Osteoblast (primary cell): Measurements from ENCODE around the gene TLE3. TPM values are rescaled to one million over a fixed set of nuclear protein-coding genes. Genes with fewer than 3 reads are reported as not detected.

Experiments used
- DNase-seq: peaks from one replicate; pipeline ENCODE4 v3.0.0; 2011; ENCODE audit warnings: low spot score, mixed read lengths; ENCODE audit not compliant: insufficient read length; ENCODE audit errors: missing footprints
- H2AFZ ChIP-seq: 2 replicates; pipeline ENCODE4 v1.6.0; 2011; ENCODE audit warnings: mild to moderate bottlenecking, low read length
- H3K27ac ChIP-seq: 2 replicates; pipeline ENCODE4 v1.5.1; 2011; ENCODE audit warnings: mild to moderate bottlenecking, low read depth, low read length, moderate library complexity
- H3K27me3 ChIP-seq: 2 replicates; pipeline ENCODE4 v1.6.0; 2012; ENCODE audit warnings: mild to moderate bottlenecking, control low read depth, inconsistent platforms, low read length, moderate library complexity; ENCODE audit not compliant: insufficient read depth
- H3K36me3 ChIP-seq: 2 replicates; pipeline ENCODE4 v1.5.1; 2011; ENCODE audit warnings: mild to moderate bottlenecking, low read length, control low read depth, moderate library complexity; ENCODE audit not compliant: insufficient read depth
- H3K4me1 ChIP-seq: 2 replicates; pipeline ENCODE4 v1.5.1; 2011; ENCODE audit warnings: mild to moderate bottlenecking, low read length, control low read depth, moderate library complexity; ENCODE audit not compliant: insufficient read depth
- H3K4me2 ChIP-seq: 2 replicates; pipeline ENCODE4 v1.6.0; 2011; ENCODE audit warnings: mild to moderate bottlenecking, low read length; ENCODE audit not compliant: insufficient read depth
- H3K4me3 ChIP-seq: fragments of 200-600 bp; sonication (generic); 3 replicates; pipeline ENCODE4 v1.5.1; 2012; ENCODE audit warnings: mild to moderate bottlenecking, low read length, inconsistent platforms; ENCODE audit not compliant: insufficient read depth
- H3K79me2 ChIP-seq: 2 replicates; pipeline ENCODE4 v1.6.0; 2012; ENCODE audit warnings: mild to moderate bottlenecking, low read length, control low read depth, inconsistent platforms; ENCODE audit not compliant: insufficient read depth
- H3K9me3 ChIP-seq: 2 replicates; pipeline ENCODE4 v1.5.1; 2011; ENCODE audit warnings: low read depth, low read length, control low read depth
- H4K20me1 ChIP-seq: 2 replicates; pipeline ENCODE4 v1.6.0; 2012; ENCODE audit warnings: mild to moderate bottlenecking, low read length, control low read depth; ENCODE audit not compliant: insufficient read depth
- CTCF ChIP-seq: IDR thresholded peaks from 2 replicates; pipeline ENCODE4 v1.5.1; 2011; ENCODE audit warnings: mild to moderate bottlenecking, low read depth, low read length, moderate library complexity; ENCODE audit errors: extremely low read depth
- total RNA-seq: library from RNA; depleted of rRNA; stranded (reverse); fragments of >200 nt; gene quantifications from 2 replicates; pipeline ENCODE4 v1.2.3, GENCODE V29; 2012

TLE3 gene
- total RNA-seq, 1 donor = 29.7 TPM

DNA sequence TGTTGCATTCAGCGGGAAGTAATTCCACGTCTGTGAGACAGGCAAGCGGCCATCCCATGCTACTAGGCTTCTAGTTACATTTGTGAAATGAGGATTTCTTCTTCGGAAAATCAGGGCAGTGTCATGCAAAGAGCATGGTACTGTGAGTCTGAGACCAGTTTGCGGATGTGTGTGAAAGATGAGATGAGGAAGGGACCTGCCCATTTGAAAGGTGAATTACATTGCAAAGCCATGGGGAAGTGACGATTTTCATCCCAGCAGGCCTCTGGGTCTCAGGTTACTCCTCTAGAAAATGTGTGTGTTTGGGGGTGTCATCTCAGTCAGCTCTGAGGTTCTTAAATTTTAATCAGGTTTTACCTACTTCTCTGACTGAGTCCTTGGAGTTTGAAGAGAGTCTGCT lies 16.1 kb downstream of the TLE3 start:
- Histone ChIP-seq H3K36me3 (peaks cover 80% of the 10 kb centered on the region), H4K20me1 (peaks cover 93% of the 10 kb centered on the region), H3K79me2 (peaks cover 83% of the 10 kb centered on the region)

GRCh38 chr15:70080347-70080746 lies 17.4 kb downstream of the TLE3 start:
- H3K9me3 ChIP-seq = no peaks in the 10 kb centered on the region
- H3K27ac ChIP-seq = no peak overlapping the region
- no peak for TF ChIP-seq CTCF
- no peak overlapping the region for H3K4me2 ChIP-seq
- peaks cover 80% of the 10 kb centered on the region for H3K36me3 ChIP-seq
- H4K20me1 ChIP-seq = peaks cover 94% of the 10 kb centered on the region
- no peak overlapping the region for H2AFZ ChIP-seq
- no peaks in the 10 kb centered on the region for H3K27me3 ChIP-seq
- no peak overlapping the region for H3K4me3 ChIP-seq
- H3K79me2 ChIP-seq = peaks cover 81% of the 10 kb centered on the region
- peaks cover 8% of the 10 kb centered on the region for H3K4me1 ChIP-seq
- DNase-seq = no peak

More for the DNA sequence above, 16.1 kb downstream of the TLE3 start:
- TF ChIP-seq CTCF = no peak
- H3K27ac ChIP-seq = no peak overlapping the region
- no peak overlapping the region for H2AFZ ChIP-seq
- DNase-seq = peak; percentile 26
- H3K9me3 ChIP-seq = no peaks in the 10 kb centered on the region
- peaks cover 8% of the 10 kb centered on the region for H3K4me1 ChIP-seq
- no peak overlapping the region for H3K4me2 ChIP-seq
- H3K27me3 ChIP-seq = no peaks in the 10 kb centered on the region
- no peak overlapping the region for H3K4me3 ChIP-seq

DNA sequence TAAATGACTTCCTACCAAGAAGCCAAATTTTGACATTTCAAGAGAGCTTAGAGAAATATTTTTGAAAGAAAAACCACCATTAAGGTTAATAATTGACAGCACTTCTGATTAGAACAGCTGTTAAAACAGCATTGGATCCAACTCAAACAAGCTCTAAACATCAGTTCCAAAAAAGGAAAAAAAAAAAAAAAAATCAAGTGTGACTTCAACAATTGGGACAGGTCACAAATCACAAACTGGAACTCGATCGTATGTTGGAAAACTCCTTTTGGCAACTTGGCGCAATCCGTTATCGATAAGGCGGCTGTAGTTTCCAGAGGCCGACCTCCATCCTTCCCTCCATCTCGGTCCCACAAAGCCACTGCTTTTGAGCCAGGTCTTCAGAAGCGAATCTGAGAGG lies 17.8 kb downstream of the TLE3 start:
- H3K4me2 ChIP-seq = no peak overlapping the region

More for the DNA sequence above, 17.8 kb downstream of the TLE3 start:
- Histone ChIP-seq H3K36me3 (peaks cover 80% of the 10 kb centered on the region), H2AFZ (no peak overlapping the region), H3K4me3 (no peak overlapping the region), H3K27ac (no peak overlapping the region), H3K9me3 (no peaks in the 10 kb centered on the region), H4K20me1 (peaks cover 90% of the 10 kb centered on the region), H3K27me3 (no peaks in the 10 kb centered on the region), H3K79me2 (peaks cover 77% of the 10 kb centered on the region), H3K4me1 (peaks cover 8% of the 10 kb centered on the region)
- TF ChIP-seq CTCF = no peak
- peak; percentile 37 for DNase-seq
